BLaER1 (cell line): ENCODE results near the gene IGSF9.
A peak's percentile ranks its signal among the peaks of the same experiment; 100 is the strongest.

ENCODE experiments used
- H3K27ac ChIP-seq: shearing (Covaris generic); formaldehyde crosslinking; 2 replicates; pipeline ENCODE4 v1.8.1; 2022
- H3K27me3 ChIP-seq: shearing (Covaris generic); formaldehyde crosslinking; 2 replicates; pipeline ENCODE4 v1.8.1; 2022
- H3K36me3 ChIP-seq: shearing (Covaris generic); formaldehyde crosslinking; 2 replicates; pipeline ENCODE4 v1.8.1; 2022
- H3K4me1 ChIP-seq: shearing (Covaris generic); formaldehyde crosslinking; 2 replicates; pipeline ENCODE4 v1.8.1; 2022
- H3K4me2 ChIP-seq: shearing (Covaris generic); formaldehyde crosslinking; 2 replicates; pipeline ENCODE4 v1.8.1; 2022
- H3K4me3 ChIP-seq: shearing (Covaris generic); formaldehyde crosslinking; 2 replicates; pipeline ENCODE4 v1.8.1; 2022
- H3K9ac ChIP-seq: shearing (Covaris generic); formaldehyde crosslinking; 2 replicates; pipeline ENCODE4 v1.8.1; 2022
- H3K9me3 ChIP-seq: shearing (Covaris generic); formaldehyde crosslinking; 2 replicates; pipeline ENCODE4 v1.8.1; 2022
- H4K20me1 ChIP-seq: shearing (Covaris generic); formaldehyde crosslinking; 2 replicates; pipeline ENCODE4 v1.8.1; 2022
- Cebpa-rat ChIP-seq: shearing (Covaris generic); IDR thresholded peaks from 2 replicates; pipeline ENCODE4 v1.8.1; 2022

The IGSF9 gene

GRCh38 chr1:159945483-159946241 lies at the start of gene IGSF9:
IGSF9 (minus strand) TSS chr1:159945613; CDS start chr1:159943454, 2,159 bp downstream.
- Histone ChIP-seq H4K20me1 (no peaks in the 10 kb centered on the region), H3K4me3 (peak within 1 kb of the TSS; percentile 68), H3K36me3 (no peaks in the 10 kb centered on the region), H3K9me3 (no peaks in the 10 kb centered on the region), H3K27ac (peak within 1 kb of the TSS; percentile 72; the same call in 1 of the 2 replicates), H3K4me1 (peaks cover 55% of the 10 kb centered on the region), H3K27me3 (no peaks in the 10 kb centered on the region), H3K9ac (peak within 1 kb of the TSS; percentile 60; the same call in 1 of the 2 replicates), H3K4me2 (peak within 1 kb of the TSS; percentile 91)
- TF ChIP-seq Cebpa-rat: no peak

GRCh38 chr1:159994896-159995295 lies 49.5 kb upstream of the IGSF9 start:
- H3K4me1 ChIP-seq: no peaks in the 10 kb centered on the region; the same call in 1 of the 2 replicates
- TF ChIP-seq Cebpa-rat: no peak
- H3K27me3 ChIP-seq: no peaks in the 10 kb centered on the region
- H3K9ac ChIP-seq: no peak overlapping the region
- no peaks in the 10 kb centered on the region for H3K9me3 ChIP-seq
- no peaks in the 10 kb centered on the region for H4K20me1 ChIP-seq
- no peak overlapping the region for H3K27ac ChIP-seq
- no peaks in the 10 kb centered on the region for H3K36me3 ChIP-seq
- H3K4me3 ChIP-seq: no peak overlapping the region
- no peak overlapping the region for H3K4me2 ChIP-seq

- TF ChIP-seq Cebpa-rat: no peak
- Histone ChIP-seq H3K27me3 (no peaks in the 10 kb centered on the region), H3K27ac (no peak overlapping the region), H3K9ac (no peak overlapping the region), H3K36me3 (no peaks in the 10 kb centered on the region), H3K4me1 (no peaks in the 10 kb centered on the region; the same call in 1 of the 2 replicates), H3K4me2 (no peak overlapping the region), H3K9me3 (no peaks in the 10 kb centered on the region), H4K20me1 (no peaks in the 10 kb centered on the region), H3K4me3 (no peak overlapping the region)
Observed at GRCh38 chr1:159993911-159994310, 48.5 kb upstream of the IGSF9 start.

GRCh38 chr1:159992161-159992560 lies 46.7 kb upstream of the IGSF9 start:
- no peaks in the 10 kb centered on the region for H3K9me3 ChIP-seq
- H3K36me3 ChIP-seq: no peaks in the 10 kb centered on the region
- no peaks in the 10 kb centered on the region for H4K20me1 ChIP-seq
- no peaks in the 10 kb centered on the region for H3K27me3 ChIP-seq
- no peak overlapping the region for H3K9ac ChIP-seq
- H3K4me1 ChIP-seq: no peaks in the 10 kb centered on the region; the same call in 1 of the 2 replicates
- H3K27ac ChIP-seq: no peak overlapping the region
- no peak overlapping the region for H3K4me2 ChIP-seq
- no peak overlapping the region for H3K4me3 ChIP-seq
- no peak for TF ChIP-seq Cebpa-rat

GRCh38 chr1:159991513-159991912 lies 46.1 kb upstream of the IGSF9 start:
- Histone ChIP-seq H3K27me3 (no peaks in the 10 kb centered on the region), H3K9ac (no peak overlapping the region), H3K4me1 (no peaks in the 10 kb centered on the region; the same call in 1 of the 2 replicates), H3K27ac (no peak overlapping the region), H3K4me3 (no peak overlapping the region), H3K4me2 (no peak overlapping the region; the same call in 1 of the 2 replicates), H3K36me3 (no peaks in the 10 kb centered on the region), H3K9me3 (no peaks in the 10 kb centered on the region), H4K20me1 (no peaks in the 10 kb centered on the region)
- TF ChIP-seq Cebpa-rat: no peak

- Histone ChIP-seq H3K9me3 (no peaks in the 10 kb centered on the region), H3K4me1 (no peaks in the 10 kb centered on the region; the same call in 1 of the 2 replicates), H3K27me3 (no peaks in the 10 kb centered on the region), H3K4me2 (no peak overlapping the region), H3K9ac (no peak overlapping the region), H3K4me3 (no peak overlapping the region), H3K36me3 (no peaks in the 10 kb centered on the region), H4K20me1 (no peaks in the 10 kb centered on the region), H3K27ac (no peak overlapping the region)
- TF ChIP-seq Cebpa-rat: no peak
Observed at GRCh38 chr1:159990005-159990404, 44.6 kb upstream of the IGSF9 start.

- Histone ChIP-seq H3K27me3 (no peaks in the 10 kb centered on the region), H3K4me1 (no peaks in the 10 kb centered on the region; the same call in 1 of the 2 replicates), H3K9me3 (no peaks in the 10 kb centered on the region), H3K9ac (no peak overlapping the region), H4K20me1 (no peaks in the 10 kb centered on the region), H3K36me3 (no peaks in the 10 kb centered on the region), H3K4me3 (no peak overlapping the region), H3K27ac (no peak overlapping the region), H3K4me2 (no peak overlapping the region)
- no peak for TF ChIP-seq Cebpa-rat
Observed at GRCh38 chr1:159989581-159989980, 44.2 kb upstream of the IGSF9 start.

- H3K4me1 ChIP-seq: no peaks in the 10 kb centered on the region; the same call in 1 of the 2 replicates
- no peaks in the 10 kb centered on the region for H3K27me3 ChIP-seq
- H3K4me2 ChIP-seq: no peak overlapping the region
- no peaks in the 10 kb centered on the region for H3K36me3 ChIP-seq
- H3K27ac ChIP-seq: no peak overlapping the region
- H3K4me3 ChIP-seq: no peak overlapping the region
- TF ChIP-seq Cebpa-rat: no peak
- no peak overlapping the region for H3K9ac ChIP-seq
- no peaks in the 10 kb centered on the region for H4K20me1 ChIP-seq
- no peaks in the 10 kb centered on the region for H3K9me3 ChIP-seq
Observed at GRCh38 chr1:159988006-159988405, 42.6 kb upstream of the IGSF9 start.

GRCh38 chr1:159987186-159987585 lies 41.8 kb upstream of the IGSF9 start:
- Histone ChIP-seq H3K27me3 (no peaks in the 10 kb centered on the region), H3K4me2 (no peak overlapping the region), H3K4me3 (no peak overlapping the region), H3K9me3 (no peaks in the 10 kb centered on the region), H3K27ac (no peak overlapping the region), H3K4me1 (no peaks in the 10 kb centered on the region; the same call in 1 of the 2 replicates), H3K9ac (no peak overlapping the region), H3K36me3 (no peaks in the 10 kb centered on the region), H4K20me1 (no peaks in the 10 kb centered on the region)
- TF ChIP-seq Cebpa-rat: no peak

GRCh38 chr1:159986531-159986930 lies 41.1 kb upstream of the IGSF9 start:
- Histone ChIP-seq H3K4me2 (no peak overlapping the region), H3K4me1 (no peaks in the 10 kb centered on the region; the same call in 1 of the 2 replicates), H3K36me3 (no peaks in the 10 kb centered on the region), H3K9me3 (no peaks in the 10 kb centered on the region), H3K27me3 (no peaks in the 10 kb centered on the region), H4K20me1 (no peaks in the 10 kb centered on the region), H3K9ac (no peak overlapping the region), H3K4me3 (no peak overlapping the region), H3K27ac (no peak overlapping the region)
- TF ChIP-seq Cebpa-rat: no peak
